Measurements from ENCODE around the gene ZDHHC18.

ZDHHC18 gene

DNA sequence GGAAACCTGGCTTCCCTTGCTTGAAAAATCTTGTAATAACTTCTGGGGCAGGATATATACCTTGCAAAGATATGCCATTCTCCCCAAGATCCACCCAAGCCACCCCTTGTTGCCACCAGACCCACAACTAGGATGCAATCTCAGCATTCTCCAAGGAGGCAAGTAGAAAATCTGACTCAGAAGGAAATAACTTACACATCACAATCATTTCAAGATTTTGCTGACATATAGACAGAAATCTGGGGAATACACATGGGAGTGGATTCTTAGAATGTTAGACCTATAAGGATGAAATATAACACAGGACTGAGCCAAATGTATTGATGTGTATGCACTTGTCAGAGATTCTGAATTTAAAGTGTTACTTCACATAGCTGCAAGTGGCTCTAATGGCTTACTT, 14.8 kb upstream of the ZDHHC18 start:
- TF ChIP-seq, protein P1, sequence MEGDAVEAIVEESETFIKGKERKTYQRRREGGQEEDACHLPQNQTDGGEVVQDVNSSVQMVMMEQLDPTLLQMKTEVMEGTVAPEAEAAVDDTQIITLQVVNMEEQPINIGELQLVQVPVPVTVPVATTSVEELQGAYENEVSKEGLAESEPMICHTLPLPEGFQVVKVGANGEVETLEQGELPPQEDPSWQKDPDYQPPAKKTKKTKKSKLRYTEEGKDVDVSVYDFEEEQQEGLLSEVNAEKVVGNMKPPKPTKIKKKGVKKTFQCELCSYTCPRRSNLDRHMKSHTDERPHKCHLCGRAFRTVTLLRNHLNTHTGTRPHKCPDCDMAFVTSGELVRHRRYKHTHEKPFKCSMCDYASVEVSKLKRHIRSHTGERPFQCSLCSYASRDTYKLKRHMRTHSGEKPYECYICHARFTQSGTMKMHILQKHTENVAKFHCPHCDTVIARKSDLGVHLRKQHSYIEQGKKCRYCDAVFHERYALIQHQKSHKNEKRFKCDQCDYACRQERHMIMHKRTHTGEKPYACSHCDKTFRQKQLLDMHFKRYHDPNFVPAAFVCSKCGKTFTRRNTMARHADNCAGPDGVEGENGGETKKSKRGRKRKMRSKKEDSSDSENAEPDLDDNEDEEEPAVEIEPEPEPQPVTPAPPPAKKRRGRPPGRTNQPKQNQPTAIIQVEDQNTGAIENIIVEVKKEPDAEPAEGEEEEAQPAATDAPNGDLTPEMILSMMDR (IDR thresholded peaks at IDR 0.05; ENCODE audit: insufficient read depth, low read depth, low read length, missing control alignments) = no peak
- DNase-seq (ENCODE audit: low read depth) = peak; percentile 22
- H3K4me3 ChIP-seq (ENCODE audit: low read length) = no peak overlapping the region

DNA sequence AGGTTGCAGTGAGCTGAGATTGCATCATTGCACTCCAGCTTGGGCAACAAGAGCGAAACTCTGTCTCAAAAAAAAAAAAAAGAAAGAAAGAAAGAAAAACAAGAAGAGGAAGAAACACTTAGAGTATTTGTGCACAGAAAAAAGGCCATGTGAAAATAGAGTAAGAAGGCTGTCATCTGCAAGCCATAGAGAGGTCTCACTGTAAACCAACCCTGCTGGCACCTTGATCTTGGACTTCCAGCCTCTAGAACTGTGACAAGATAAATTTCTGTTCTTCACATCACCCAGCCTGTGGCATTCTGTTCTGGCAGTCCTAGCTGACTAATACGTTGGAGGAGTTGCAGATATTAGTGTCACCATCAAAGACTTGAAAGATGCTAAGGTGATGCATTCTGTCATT, 12.1 kb upstream of the ZDHHC18 start:
- DNase-seq (ENCODE audit: low read depth) = no peak
- TF ChIP-seq, protein P1 (IDR thresholded peaks at IDR 0.05; ENCODE audit: insufficient read depth, low read depth, low read length, missing control alignments) = no peak

DNA sequence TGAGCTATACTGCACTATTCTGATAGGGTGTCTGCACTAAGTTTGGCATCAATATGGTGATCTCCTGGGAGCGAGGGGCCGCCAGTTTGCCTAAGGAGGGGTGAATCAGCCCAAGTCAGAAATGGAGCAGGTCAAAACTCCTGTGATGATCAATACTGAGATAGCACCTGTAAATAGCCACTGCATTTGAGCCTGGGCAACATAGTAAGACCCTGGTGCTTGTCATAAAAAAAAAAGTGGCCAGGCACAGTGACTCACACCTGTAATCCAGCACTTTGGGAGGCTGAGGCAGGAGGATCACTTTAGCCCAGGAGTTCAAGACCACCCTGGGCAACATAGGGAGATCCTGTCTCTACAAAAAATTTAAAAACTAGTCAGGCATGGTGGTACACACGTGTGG, 11.6 kb upstream of the ZDHHC18 start:
- no peak for DNase-seq (ENCODE audit: low read depth)
- no peak overlapping the region for H3K4me3 ChIP-seq (ENCODE audit: low read length)
- TF ChIP-seq, protein P1 (IDR thresholded peaks at IDR 0.05; ENCODE audit: insufficient read depth, low read depth, low read length, missing control alignments) = no peak

More for the DNA sequence above, 12.1 kb upstream of the ZDHHC18 start:
- no peak overlapping the region for H3K4me3 ChIP-seq (ENCODE audit: low read length)

DNA sequence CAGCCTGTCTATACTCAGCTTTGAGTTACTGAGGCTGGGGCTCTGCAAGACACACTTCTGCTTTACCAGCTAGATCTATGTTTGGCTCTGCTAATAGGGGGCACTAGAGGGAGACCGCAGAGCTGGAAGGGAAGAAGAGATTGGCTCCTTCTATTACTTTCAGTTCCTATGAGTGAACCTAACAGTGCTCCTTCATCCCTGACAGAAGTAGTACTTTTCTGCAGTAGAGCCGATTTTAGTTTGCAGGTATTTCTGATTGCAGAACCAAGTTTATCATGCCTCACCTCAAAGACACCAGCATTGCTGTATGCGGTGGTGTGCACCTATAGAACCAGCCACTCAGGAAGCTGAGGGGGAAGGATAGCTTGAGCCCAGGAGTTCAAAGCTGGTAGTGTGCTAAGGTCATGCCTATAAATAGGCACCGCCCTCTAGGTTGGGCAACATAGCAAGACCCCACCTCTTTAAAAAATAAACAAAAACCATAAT, 5.7 kb upstream of the ZDHHC18 start:
- TF ChIP-seq, protein P1 (IDR thresholded peaks at IDR 0.05; ENCODE audit: insufficient read depth, low read depth, low read length, missing control alignments) = no peak
- no peak overlapping the region for H3K4me3 ChIP-seq (ENCODE audit: low read length)
- DNase-seq (ENCODE audit: low read depth) = no peak

DNA sequence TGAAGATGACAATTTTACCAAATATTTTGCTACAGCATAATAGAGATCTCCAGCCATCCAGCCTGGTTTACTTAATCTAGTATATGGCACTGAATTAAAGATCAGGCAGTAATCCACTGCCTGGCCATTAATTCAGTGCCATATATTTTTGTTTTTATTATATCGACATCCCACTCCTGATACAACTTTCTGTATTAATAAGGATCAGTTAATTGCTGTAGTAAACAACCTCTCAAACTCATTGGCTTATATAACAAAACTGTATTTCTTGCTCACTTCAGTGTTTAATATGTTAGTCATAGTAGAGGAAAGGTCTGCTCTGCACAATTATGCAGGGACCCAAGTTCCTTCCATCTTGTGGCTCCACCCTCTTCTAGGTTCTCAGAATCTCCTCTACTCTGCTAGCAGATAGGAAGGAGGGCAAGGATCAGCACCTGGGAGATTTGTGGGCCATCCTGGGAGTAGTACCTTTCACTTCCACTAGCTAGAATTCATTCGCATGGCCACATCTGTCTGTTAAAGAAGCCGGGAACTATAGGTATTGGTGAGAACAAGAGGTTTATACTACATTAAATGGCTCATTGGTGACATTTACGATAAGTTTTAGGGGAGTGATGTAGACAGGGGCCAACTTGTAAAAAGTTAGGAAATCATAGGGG, 3.6 kb upstream of the ZDHHC18 start:
- TF ChIP-seq, protein P1 (IDR thresholded peaks at IDR 0.05; ENCODE audit: insufficient read depth, low read depth, low read length, missing control alignments) = no peak
- H3K4me3 ChIP-seq (ENCODE audit: low read length) = no peak overlapping the region
- DNase-seq (ENCODE audit: low read depth) = no peak

DNA sequence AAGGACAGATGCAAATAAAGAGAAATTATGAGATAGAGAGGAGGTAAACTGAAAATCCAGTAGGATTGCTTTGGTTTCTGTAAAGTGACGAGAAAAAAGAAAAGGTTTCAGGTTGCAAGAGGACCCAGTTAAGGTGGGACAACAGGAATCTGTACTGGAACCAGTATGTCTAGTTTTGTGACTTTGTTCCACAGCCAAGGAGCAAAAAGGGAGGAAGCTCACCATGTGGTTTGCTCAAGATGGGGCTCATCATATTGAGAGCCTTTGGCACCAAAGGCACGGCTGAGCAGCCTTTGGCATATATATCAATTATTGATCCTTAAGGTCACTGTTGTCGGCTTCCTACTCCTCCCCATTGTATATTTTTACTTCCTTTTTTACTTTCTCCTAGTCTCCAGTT, 1.8 kb upstream of the ZDHHC18 start:
- DNase-seq (ENCODE audit: low read depth) = peak; percentile 75
- no peak overlapping the region for H3K4me3 ChIP-seq (ENCODE audit: low read length)
- TF ChIP-seq, protein P1 (IDR thresholded peaks at IDR 0.05; ENCODE audit: insufficient read depth, low read depth, low read length, missing control alignments) = no peak

DNA sequence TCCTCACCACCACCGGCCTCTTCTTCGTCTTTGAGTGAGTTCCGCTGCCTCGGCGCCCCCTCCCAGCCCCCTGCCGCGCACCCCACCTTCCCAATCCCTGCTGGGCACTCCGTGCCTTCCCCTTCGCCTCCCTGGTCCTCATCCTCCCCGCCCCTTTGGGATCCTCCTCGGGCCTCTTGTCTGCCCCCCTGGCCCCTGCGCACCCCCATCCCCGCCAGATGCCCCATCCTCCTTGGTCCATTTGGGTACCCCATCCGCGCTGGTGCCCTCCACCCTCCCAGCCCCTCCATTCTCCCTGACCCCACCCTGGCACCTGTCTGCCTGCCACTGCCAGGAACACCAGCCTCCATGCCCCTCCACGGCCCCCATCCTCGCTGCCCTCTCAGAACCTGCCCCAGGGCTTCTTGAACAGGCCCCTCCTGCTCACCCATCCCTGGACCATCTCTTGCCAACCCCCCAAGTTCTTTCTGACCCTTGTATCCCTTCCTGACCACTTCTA, 667 bp downstream of the ZDHHC18 start:
- DNase-seq (ENCODE audit: low read depth) = no peak
- H3K4me3 ChIP-seq (ENCODE audit: low read length) = peak overlapping the region; percentile 62
- TF ChIP-seq, protein P1 (IDR thresholded peaks at IDR 0.05; ENCODE audit: insufficient read depth, low read depth, low read length, missing control alignments) = no peak

All from epithelial cell of esophagus (primary cell).